HG02642 (cell line): ENCODE measurements around the gene BAAT.
"Not testable (repeated sequence)": the region's sequence is repeated elsewhere in the genome, so short reads cannot be mapped to it uniquely, and the experiment has no call there.

Source experiments
- ATAC-seq: cut with Tn5 transposase; IDR thresholded peaks from one replicate; pipeline ENCODE4 v1.9.1; 2021; ENCODE audit warnings: mild to moderate bottlenecking; ENCODE audit not compliant: unreplicated experiment, poor library complexity

Gene BAAT

GRCh38 chr9:101384873-101385536, at the start of gene BAAT:
TSS of gene BAAT (minus strand) at chr9:101385006. CDS start at chr9:101371404, 13,602 bp downstream.
- ATAC-seq = not testable (repeated sequence)

- ATAC-seq = no peak
Observed at GRCh38 chr9:101433229-101433628, 48.4 kb upstream of the BAAT start.

- ATAC-seq = no peak
Observed at GRCh38 chr9:101432740-101433139, 47.9 kb upstream of the BAAT start.

GRCh38 chr9:101432171-101432570, 47.4 kb upstream of the BAAT start:
- no peak for ATAC-seq

- ATAC-seq = no peak
Observed at GRCh38 chr9:101429736-101430135, 44.9 kb upstream of the BAAT start.

GRCh38 chr9:101428909-101429308, 44.1 kb upstream of the BAAT start:
- ATAC-seq = no peak

- peak; percentile 70 for ATAC-seq
Observed at GRCh38 chr9:101427957-101428655, 43.3 kb upstream of the BAAT start.

- no peak for ATAC-seq
Observed at GRCh38 chr9:101427358-101427757, 42.6 kb upstream of the BAAT start.

- ATAC-seq = no peak
Observed at GRCh38 chr9:101421653-101422065, 36.9 kb upstream of the BAAT start.

GRCh38 chr9:101419863-101420262, 35.1 kb upstream of the BAAT start:
- ATAC-seq = no peak

- no peak for ATAC-seq
Observed at GRCh38 chr9:101418518-101419430, 34.0 kb upstream of the BAAT start.

- no peak for ATAC-seq
Observed at GRCh38 chr9:101417977-101418376, 33.2 kb upstream of the BAAT start.

- no peak for ATAC-seq
Observed at GRCh38 chr9:101417389-101417788, 32.6 kb upstream of the BAAT start.

GRCh38 chr9:101415578-101415977, 30.8 kb upstream of the BAAT start:
- no peak for ATAC-seq

GRCh38 chr9:101414839-101415238, 30.0 kb upstream of the BAAT start:
- ATAC-seq = no peak

- ATAC-seq = no peak
Observed at GRCh38 chr9:101409079-101409477, 24.3 kb upstream of the BAAT start.

- no peak for ATAC-seq
Observed at GRCh38 chr9:101408374-101409078, 23.7 kb upstream of the BAAT start.

GRCh38 chr9:101403516-101404285, 18.9 kb upstream of the BAAT start:
- ATAC-seq = no peak

- ATAC-seq = no peak
Observed at GRCh38 chr9:101400120-101400519, 15.3 kb upstream of the BAAT start.

GRCh38 chr9:101399643-101399970, 14.8 kb upstream of the BAAT start:
- no peak for ATAC-seq
